HG03045 (cell line): ENCODE data around the gene MARCHF5.
A peak's percentile ranks its signal among the peaks of the same experiment; 100 is the strongest.

Source experiments
- ATAC-seq: cut with Tn5 transposase; IDR thresholded peaks from one replicate; pipeline ENCODE4 v1.9.1; 2021; ENCODE audit warnings: mild to moderate bottlenecking, moderate library complexity; ENCODE audit not compliant: unreplicated experiment

Gene MARCHF5, protein sequence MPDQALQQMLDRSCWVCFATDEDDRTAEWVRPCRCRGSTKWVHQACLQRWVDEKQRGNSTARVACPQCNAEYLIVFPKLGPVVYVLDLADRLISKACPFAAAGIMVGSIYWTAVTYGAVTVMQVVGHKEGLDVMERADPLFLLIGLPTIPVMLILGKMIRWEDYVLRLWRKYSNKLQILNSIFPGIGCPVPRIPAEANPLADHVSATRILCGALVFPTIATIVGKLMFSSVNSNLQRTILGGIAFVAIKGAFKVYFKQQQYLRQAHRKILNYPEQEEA

DNA sequence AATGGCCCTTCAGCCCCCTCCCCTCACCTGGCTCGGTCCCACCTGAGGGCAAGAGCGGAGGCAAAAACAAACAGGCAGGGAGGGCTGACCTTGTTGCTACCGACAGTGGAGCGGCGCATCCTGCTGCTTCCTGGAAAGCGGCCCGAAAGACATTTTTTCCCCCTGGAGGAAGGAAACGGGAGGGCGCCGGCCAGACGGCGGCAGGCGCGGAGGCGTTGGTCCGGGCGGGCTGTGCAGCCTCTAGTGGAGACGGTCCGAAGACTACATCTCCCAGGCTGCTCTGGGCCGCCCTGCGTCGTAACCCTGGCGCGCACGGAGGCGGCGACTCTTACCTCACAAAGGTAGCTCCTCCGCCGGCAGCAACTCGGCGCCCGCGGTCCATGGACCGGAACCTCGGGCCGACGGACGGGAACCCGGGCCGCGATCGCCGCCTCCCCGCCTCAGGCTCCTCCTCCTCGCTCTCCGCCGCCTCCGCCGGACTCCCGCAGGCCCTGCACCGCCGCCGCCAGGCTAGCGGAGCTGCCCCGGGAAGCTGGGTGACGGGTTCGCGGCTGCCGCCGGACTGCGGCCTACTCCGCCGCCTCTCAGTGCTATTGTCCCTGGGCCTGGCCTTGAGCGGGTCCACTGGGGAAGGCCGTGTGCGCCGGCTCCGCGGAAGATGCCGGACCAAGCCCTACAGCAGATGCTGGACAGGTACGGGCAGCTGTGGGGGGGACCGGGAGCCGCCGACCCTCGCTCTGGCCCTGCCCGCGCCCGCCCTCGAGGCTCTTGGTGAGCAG lies at the start of gene MARCHF5, which contains the start of gene CPEB3:
Gene MARCHF5, plus strand, starts transcription at position 331 of the 779 bp plus-strand sequence. Its CDS starts 328 bp downstream, at position 659.
Gene CPEB3, minus strand, starts transcription at position 242 of the 779 bp plus-strand sequence. CDS start 50,728 bp downstream, outside the sequence.
- ATAC-seq: peak; percentile 98

DNA sequence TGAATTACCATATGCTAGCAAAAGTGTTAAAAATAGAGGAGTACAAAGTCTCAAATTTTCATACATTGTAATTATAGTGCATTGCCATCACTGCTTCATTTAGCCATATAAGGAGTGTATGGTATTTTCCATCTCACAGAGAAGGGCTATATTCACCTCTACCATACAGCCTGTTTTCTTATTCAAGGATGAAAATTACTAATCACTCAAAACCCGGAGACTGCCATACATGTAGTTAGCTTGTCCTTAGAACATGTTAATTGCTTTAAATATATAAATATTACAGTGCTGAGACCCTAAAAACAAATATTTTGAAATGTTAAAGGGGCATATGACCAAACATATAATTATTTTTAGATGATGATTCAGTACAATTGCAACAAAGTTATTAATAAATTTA lies 49.5 kb upstream of the MARCHF5 start:
- ATAC-seq: no peak

DNA sequence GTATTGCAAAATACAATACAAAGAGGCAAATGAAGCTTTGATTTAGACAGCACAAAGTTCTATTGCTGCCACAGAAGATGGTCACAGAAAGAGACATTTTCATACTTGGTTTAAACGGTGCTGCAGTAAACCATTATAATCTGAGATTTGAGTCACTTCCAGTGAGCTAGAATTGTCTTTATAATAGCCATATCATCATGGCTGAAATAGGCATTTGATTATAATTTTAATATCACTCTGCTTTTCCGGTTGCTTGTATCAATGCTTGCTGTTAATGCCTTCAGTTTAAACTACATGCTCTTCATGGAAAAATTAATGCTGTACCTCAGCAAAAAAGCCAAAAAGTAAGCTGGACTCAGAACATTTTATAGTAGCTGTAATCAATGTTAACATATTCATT lies 48.6 kb upstream of the MARCHF5 start:
- no peak for ATAC-seq

DNA sequence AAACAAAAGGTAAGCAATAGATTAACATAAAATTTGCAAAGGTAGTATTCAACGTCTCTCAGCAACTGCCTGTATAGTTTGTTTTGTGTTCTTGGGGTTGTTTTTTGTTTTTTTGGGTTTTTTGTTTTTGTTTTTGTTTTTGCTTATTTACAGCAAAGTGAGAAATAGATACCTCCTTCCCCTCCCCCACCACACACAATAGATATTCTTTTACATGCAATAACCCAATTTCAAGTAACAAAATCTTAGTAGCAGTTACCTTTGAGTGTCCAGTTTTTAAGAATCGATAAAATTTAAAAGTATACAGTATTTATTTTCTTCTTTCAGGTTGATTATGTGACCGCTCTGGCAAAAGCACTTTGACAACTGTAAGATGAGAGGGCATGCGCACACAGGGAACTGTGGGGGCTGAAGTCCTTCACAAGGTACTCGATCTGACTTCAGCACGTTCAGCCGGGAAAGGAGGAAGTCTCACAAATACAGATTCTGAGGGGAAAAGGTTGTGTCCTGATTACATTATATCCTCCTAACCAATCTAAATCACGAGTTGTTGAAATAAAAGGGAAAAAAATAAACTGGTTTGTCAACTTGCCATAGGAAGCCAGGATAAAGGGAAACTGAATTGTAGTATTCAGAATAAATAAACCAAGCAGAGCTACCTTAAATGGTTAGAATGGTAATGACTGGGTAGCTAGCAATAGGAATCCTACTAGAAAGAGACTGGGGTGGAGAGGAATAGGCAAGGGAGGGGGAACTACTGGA lies 47.9 kb upstream of the MARCHF5 start:
- peak; percentile 41 for ATAC-seq

DNA sequence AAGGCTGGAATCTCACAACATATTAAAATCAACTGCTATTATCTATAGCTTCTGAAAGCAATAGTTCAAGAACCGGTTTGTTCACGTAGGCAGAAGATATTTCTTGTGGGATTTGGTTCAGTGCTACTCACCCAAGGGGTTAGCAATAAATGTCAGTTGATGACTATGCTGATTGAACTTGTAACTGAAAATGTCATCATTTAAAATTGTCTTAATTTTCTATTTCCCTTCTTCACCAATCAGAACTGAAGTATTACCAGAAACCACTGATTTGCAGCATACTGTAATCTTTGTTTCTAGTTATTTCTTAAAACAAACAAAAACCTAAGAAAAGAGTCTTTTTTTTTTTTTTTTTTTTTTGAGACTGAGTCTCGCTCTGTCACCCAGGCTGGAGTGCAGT lies 46.2 kb upstream of the MARCHF5 start:
- no peak for ATAC-seq

DNA sequence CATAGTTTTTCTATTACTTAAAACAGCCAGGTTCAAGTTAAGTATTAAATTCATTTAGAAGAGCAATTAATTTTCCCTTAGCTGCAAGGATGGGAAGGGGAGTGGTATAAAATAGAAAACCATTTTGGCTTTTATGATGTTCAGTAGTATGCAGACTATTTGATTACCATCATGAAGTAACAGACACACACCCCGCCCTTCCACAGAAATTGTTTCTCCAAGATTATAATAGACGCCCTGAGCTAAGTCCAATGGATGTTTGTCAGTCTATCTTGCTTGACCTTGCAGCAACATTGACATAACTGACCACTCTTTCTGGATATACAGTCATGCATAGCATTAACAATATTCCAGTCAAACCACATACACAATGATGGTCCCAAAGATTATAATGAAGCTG lies 42.4 kb upstream of the MARCHF5 start:
- ATAC-seq: no peak

DNA sequence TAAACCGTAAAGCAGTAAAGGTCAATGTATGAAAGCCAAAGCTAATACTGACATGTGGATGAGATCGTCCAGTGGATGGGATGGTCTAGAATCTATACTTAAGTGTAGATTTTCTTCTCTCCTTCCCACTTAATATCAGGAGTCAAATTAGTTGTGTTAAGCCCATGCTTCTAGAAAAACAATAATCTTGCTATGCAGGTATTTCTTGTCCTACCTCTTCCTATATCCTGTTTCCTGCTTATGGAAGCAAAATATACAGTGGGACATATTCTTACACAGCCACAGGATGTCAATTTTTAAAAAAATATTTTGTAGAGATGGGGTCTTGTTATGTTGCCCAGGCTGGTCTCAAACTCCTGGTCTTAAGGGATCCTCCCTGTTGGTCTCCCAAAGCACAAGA lies 27.6 kb upstream of the MARCHF5 start:
- no peak for ATAC-seq

DNA sequence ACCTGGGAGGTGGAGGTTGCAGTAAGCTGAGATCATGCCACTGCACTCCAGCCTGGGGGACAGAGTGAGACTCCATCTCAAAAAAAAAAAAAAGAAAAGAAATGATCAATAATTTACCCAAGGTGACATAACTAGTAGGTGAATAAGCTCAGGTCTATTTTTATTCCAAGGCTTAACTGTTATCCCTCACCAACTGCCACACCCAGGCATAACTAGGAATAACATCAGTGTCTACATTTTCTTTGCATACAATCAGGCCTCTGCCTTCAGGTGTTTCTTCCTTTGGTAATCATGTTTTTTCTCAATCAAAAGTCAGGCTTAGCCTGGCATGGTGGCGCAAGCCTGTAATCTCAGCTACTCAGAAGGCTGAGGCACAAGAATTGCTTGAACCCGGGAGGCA lies 26.7 kb upstream of the MARCHF5 start:
- ATAC-seq: no peak

DNA sequence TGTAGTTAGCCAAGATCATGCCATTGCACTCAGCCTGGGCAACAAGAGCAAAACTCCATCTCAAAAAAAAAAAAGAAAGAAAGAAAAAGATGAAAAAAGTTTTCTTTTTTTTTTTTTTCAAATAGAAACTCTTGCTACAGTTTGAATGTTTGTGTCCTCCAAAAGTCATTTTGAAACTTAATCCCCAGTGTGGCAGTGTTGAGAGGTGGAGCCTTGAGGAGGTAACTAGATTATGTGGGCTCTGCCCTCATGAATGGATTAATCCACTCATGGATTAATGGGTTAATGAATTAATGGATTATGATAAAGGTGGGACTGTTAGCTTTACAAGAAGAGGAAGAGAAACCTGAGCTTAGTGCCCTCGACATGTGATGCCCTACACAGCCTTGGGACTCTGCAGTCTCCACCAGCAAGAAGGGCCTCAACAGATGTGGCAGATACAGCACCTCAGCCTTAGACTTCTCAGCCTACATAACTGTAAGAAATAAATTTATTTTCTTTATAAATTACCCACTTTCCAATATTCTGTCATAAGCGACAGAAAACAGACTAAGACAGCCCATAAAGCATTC lies 25.2 kb upstream of the MARCHF5 start:
- ATAC-seq: no peak

DNA sequence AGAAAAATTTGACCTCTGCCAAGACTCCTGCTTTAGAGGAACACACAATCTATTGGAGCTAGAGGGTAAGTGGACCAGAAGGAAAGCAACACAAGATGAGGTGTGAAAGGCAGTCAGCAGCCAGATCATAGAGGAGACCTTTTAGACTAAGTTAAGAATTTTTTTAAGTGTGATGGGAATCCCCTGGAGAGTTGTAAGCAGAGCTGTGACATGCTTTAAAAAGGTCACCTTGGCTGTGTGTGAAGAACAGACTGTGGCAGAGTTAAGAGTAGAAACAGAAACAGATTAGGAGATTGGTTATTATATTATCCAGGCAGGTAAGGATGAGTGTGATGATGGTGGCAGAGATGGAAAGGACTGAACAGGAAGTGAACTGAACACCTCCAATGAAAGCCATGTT lies 23.6 kb upstream of the MARCHF5 start:
- no peak for ATAC-seq

DNA sequence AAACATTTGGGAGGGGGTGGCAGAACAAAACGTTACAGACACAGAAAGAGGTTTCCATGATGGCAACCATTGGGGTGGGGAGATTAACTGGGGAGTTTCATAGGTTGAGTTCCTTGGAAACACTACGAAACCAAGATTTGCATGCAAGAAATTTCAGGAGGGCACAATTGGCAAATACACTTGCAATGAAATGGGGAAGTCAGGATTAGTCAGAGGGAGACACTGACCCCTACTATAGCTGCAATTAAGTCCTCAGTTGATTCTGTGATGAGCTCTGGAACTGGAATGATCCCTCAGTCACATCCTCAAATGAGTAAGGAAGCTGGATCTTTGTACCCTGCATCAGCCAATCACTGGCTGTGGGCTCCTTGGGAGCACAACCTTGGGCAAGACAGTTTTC lies 22.2 kb upstream of the MARCHF5 start:
- ATAC-seq: no peak

DNA sequence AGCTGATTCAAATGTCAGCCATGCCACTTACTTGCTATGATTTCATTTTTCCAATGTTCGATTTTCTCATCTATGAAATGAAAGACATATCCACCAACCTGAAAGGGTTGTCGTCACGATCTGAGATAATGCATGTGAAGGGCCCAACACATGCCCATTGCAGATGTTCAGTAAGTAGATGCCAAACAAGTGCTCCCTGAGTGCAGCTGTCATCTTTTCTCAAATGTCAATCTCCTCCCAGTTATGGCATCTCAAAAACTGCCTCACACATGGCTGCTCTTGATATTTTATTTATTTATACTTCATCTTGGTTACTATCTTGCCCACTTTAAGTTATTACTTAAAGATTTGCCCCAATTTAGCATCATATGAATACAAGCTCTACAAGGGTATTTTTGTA lies 16.9 kb upstream of the MARCHF5 start:
- ATAC-seq: no peak

DNA sequence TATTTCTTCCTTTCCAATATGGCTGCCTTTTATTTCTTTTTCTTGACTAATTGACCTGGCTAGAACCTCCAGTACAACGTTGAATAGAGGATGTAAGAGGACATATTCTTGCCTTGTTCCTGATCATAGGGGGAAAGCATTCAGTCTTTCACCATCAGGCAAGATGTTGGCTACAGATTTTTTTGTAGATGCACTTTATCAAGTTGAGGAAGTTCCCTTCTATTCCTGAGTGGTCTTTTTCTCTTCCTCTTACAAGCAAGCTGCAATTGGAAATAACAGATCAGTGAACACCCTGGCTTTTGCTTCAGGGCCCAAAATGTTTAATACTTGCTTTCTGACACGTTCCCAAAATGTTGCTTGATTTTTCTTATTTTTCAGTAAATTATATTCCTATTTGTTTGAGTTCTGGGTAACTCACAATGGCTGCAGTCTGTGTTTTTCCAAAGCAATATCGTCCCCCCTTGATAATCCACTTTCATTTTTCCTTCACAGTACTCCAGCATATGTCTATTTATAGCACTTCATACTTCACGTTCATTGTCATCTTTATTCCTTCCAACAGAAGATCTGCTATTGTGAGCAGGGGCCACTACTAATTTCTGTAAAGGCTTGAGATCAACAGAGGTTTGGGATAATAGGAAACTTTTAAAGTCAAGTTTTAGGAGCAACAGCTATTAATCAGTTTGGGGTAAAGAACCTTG lies 11.8 kb upstream of the MARCHF5 start:
- no peak for ATAC-seq

DNA sequence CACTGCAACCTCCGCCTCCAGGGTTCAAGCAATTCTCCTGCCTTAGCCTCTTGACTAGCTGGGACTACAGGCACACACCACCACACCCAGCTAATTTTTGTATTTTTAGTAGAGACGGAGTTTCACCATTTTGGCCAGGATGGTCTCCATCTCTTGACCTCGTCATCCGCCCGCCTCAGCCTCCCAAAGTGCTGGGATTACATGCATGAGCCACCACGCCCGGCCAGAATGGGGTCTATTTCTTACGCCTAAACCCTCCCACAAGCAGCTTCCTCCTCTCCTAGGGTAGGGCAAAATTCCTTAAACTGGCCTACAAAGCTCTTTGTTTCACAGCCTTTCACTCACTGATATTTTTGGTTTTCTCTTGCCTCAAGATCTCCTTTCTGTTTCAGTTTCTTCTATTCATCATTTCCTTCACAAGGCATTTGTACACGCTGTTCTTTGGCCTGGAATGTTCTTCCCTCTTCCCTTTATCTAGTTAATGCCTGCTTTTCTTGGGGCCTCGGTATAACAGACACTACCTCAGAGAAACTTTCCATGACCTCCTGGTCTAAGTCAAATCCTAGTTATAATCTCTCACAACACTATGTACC lies 6.8 kb upstream of the MARCHF5 start:
- no peak for ATAC-seq

DNA sequence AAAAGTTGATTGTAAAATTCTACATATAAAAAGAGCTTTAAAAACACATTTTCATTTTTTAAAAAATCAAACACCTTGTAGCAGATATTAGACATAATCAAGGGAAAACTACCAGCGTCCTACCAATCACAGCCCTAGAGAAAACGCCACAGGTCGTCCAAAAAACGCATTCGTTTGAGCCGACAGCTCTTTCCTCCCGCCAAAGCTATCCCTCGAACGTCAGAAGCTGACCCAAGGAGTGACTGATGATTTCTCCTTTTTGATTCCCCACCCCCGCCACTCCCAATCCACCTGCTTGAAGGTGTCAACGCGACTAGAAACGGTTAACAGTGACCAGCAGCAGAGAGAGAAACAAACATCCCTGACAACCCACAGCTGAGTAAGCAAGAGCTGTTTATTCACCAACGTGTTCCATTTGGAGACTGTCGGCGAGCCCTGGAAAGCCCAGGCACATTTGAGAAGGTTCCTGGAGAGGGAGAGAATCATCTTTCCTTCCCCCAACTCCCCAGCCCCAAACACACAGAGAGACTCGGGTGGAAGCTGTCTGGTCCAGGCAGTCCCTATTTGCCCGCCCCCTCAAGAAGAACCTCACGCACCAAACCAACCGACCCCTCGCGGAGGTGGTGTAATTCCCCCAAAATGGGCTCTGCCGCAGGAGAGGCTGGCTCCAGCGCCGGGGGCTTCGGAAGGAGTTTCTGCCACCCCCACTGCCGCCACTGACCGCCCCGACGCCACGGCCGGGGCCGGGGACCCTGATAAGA lies 711 bp upstream of the MARCHF5 start:
- peak; percentile 19 for ATAC-seq

DNA sequence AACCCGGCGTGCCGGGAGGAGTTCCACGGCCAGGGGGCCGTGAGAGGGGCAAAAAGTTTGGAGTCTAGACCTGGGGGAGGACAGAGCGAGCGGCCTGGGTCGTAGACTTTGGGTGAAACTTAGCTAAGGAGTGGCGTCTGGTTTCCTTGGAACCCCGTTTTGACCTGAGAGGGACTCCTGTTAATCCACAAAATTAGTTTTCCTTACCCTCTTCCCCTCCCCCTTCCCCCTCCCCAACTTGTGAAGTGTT lies 574 bp downstream of the MARCHF5 start:
- no peak for ATAC-seq

DNA sequence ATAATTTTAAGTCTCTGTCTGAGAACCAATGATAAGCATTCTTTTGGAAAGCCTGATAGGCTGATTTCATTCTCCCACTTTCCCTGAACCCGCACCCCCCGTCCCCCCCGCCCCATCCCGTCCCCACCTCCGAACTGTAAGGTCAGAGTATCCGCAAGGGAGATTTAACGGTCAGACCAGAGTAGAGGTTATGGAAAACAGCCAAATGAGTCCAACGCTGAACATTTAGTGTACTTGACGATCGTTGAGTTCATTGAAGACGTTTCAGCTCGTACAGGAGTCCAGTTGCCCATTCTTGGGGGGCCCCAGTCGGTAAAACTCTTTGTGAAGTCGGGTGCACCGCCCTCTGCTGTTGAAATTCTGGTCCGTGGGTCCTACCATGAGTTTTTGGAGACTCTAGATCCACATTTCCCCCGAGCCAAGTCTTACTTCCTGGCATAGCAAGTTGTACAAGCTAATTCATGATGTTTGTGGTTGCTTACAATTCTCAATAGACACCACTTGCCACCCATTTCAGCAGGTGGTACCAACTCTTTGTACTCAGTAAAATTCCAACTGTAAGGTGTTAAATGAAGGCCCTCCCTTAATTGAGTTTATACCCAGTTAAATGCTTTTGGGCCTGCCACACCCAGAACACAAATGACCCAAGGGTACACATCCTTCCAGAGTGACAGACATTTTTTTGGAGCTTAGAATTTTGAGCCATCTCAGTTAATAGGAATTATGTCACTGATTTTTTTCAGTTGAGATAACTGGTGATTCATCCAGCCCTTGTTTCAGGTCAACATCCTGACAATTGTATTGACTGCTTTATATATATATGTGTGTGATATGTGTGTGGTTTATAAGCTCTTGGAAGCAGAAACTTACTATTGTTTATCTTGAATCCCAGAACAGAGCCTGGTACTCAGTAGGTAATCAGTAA lies 1.2 kb downstream of the MARCHF5 start:
- ATAC-seq: no peak

DNA sequence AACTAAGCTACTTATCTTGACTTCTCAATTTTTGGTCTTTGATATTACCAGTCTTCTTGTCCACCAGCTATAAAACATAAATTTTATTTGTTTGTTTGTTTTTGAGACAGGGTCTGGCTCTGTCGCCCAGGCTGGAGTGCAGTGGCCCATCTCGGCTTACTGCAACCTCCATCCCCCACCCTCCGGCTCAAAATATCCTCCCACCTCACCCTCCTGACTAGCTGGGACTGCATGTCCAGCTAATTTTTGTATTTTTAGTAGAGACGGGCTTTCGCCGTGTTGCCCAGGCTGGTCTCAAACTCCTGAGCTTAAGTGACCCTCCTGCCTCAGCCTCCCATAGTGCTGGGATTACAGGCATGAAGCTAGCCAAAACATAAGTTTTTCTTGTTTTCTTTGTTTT lies 7.5 kb downstream of the MARCHF5 start:
- no peak for ATAC-seq

DNA sequence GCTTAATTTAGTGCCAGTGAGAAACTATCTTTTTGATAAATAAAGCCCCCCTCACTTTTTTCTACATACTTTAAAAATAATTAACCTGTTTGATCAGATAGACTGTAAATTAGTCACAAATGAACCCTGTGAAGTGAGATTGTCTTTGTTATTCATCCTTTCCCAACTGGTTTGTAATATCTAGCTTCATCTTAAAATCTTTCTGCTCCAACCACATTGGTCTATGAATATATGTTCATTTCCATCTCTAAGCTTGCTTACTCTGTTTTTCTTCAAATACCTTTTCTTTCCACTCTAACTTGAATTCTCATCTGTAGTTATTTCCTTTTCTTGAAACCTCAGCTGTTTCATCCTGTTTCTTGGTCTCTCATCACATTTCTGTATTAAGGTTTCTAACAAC lies 12.1 kb downstream of the MARCHF5 start:
- no peak for ATAC-seq
